Measurements from ENCODE around the gene BTBD8.

DNA sequence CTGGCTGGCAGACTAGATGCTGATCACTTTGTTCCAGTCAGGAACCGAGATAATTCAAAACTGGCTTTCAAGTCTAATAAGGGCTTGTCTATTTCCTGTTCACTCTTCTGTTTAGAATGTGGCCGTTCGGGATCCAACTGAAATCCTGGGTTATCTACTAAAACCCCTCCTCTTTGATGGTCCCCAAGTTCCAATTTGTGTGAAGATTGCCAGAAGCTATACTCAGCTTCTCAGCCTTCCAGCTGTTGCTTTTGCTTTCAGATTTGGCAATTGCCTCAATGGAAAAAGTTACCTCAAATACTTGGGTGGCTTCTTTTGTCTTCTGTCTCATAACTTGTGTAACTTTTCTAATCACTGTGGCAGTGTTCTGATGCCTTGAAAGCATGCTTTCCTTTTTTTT is 43.7 kb downstream of the BTBD8 start:
- TF ChIP-seq CTCF (IDR thresholded peaks at IDR 0.05; ENCODE audit: low read depth, low read length, poor library complexity, severe bottlenecking) (no peak), EZH2phosphoT487 (IDR thresholded peaks at IDR 0.05; ENCODE audit: borderline replicate concordance, low read length) (no peak)

Measured in DOHH2 (cell line).